NCI-H446 treated with DMSO at 0.1 percent for 48 hours (cell line): Measurements from ENCODE around the gene ANKRD44.

Experiments used
- DNase-seq: peaks from one replicate; lab custom pipeline; 2025; lab: John Stamatoyannopoulos, UW

ANKRD44 gene

DNA sequence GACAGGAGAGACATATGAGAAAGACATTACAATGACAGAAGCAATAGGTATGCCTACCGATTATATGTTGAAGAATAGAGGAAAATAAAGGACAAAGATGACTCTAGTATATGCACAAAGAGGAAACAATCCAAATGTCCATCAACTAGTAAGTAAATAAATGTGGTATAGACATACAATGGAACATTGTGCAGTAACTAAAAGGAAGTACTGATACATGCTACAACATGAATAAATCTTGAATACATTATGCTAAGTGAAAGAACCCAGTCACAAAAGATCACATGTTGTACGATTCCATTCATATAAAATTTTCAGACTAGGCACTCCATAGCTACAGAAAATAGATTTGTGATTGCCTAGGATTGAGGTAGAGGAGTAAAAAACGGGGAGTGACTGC lies 355.5 kb downstream of the ANKRD44 start:
- DNase-seq = no peak

DNA sequence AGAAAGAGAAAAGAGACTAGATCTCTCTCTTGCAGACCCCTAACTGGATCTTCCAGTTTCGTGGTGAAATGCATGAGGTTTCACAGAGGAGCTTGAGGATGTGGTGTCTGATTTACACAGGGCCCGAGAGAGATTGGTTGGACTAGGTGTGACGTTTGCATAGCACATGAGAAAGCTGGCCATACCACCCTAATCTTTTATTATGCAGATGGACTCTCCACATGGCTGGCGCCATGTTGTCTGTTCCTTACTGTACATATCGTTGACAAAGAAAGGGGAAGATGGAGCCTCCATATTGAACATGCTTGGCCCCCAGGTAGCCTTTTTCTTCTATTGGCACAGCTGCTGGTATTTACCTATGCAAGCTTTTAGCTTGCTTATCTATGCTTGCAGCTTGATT lies 356.6 kb downstream of the ANKRD44 start:
- DNase-seq = no peak

DNA sequence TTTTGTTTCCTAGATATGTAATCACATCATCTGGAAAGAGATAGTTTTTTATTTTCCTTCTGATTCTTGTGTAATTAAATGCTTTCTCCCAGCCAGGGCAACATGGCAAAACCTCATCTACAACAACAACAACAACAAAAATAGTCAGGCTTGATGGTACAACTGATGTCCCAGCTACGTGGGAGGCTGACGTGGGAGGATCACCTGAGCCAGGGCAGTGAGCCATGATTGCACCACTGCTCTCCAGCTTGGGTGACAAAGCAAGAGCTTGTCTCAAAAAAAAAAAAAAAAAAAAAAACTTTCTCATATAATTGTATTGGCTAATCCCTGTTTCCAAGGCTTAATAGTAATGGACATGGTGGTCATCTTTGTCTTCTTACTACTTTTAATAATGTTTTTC lies 357.6 kb downstream of the ANKRD44 start:
- DNase-seq = no peak

DNA sequence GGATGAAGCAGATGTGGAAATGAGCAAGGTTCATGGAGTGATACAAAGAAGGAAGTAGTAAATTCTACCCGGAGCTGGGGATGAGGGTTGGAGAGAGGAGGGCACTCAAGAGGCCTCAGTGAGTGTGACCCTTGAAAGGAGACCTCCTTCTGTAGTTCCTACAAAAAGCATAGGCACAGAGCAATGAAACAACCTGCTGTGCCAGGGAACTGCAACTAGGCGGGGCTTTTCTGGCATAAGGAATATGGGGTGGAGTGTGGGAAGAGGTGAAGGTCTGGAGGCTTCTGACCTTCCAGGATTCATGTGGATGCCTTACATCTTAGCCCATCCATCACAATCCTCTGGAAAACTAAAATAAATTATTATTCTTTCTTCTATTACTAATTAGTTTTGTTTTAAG lies 358.6 kb downstream of the ANKRD44 start:
- DNase-seq = no peak

DNA sequence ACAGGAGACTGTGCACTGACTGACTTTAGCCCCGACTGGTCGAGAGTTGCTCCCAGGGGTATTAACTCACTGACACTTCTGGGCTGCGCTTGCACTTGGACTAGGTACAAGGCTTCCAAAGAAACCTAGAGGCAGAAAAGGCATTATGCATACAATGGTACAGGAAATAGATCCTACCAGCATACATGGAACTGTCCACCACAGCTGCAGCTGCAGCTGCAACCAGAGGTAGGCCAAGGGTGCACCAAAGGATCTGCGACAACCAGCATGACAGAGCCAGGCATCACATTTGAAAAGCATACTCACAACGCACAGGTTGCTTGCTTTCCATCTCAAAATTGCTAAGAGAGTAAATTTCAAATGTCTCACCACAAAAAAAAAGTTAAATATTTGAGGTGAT lies 361.5 kb downstream of the ANKRD44 start:
- DNase-seq = no peak

DNA sequence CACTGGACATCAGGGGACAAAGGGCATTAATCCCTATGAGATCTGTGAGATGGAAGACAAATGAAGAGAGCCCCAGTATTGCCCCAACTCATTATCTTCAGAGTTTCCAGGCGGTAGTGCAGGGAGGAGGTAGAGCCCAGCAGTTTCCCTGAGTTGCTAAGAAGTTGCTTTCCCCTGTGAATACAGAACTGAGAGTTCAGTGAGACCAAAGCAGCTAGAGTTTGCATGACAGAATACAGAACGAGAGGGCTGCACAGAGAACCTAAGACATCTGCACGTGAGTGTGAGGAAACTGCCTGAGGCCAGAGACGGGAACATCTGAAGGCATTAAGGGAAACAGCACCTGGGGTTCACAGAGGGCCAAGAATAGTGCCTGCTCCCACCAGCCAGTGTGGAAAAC lies 366.0 kb downstream of the ANKRD44 start:
- no peak for DNase-seq

DNA sequence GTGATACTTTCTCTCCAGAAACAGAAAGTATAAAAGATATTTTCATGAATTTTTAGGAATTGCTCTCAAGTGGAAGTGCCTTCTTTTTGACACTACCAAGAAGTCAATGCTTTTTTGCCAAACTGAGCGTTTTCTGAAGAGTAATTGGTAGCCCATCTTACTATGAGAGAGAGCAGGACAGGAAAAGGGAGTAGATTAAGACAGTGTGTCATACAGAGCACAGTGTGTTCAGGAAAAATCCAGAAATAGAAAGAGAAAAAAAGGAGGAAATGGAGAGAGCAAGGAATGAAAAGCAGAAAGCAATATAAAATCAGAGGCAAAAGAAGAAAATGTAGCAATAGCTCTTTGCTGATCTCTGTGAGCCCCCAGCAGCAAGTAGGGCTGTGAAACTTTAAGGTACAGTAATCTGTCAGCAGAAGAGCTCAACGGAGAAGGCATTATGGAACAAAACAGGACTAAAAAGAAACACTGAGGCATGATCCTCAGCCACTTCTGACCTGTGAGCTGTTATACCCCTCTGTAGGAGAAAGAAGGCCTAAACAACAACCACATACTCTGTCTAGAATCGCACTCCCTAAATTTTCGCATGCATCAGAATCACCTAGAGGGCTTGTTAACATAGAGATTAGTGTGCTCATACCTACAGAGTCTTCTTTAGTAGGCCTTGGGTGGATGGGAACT lies 369.0 kb downstream of the ANKRD44 start:
- DNase-seq = no peak

DNA sequence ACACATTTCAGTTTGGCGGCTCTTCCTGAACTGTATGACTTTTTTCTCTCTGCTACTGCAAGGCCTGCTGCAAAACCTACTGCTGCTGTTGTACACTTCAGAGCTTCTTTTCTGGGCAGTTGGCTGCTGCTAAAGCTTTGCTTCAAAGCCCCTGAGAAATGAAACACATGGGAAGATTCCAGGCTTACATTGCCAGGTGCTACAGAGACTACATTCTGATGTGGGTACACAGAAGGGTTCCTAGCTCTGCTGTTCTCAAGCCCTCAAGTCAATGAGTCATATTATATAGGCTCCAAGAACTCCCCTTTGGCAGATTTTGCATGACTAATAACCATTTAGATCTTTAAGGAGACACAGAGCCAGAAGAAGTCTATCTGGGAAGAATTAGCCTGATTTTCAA lies 371.2 kb downstream of the ANKRD44 start:
- DNase-seq = peak; percentile 16
